Central memory CD8-positive, alpha-beta T cell (primary cell): ENCODE measurements around the gene RTP1.
"Not testable (repeated sequence)": the region's sequence is repeated elsewhere in the genome, so short reads cannot be mapped to it uniquely, and the experiment has no call there.

Experiments used
- ATAC-seq: fragments of 150-1000 bp; cut with Tn5 transposase; replicated peaks from 2 replicates; pipeline ENCODE4 v1.10.0; 2022; ENCODE audit warnings: mild to moderate bottlenecking, moderate FRiP score, moderate number of reproducible peaks; ENCODE audit not compliant: poor library complexity, severe bottlenecking; ENCODE audit errors: extremely low read depth
- DNase-seq, 2 donors: peaks; one replicate each; pipeline ENCODE4 v3.0.0; 2021; ENCODE audit warnings: low spot score in 2 of 2
- H3K27ac Mint-ChIP-seq: one replicate; pipeline ENCODE4 v1.8.0; 2022; ENCODE audit warnings: low read depth, mild to moderate bottlenecking, moderate library complexity, mixed read lengths
- H3K27me3 Mint-ChIP-seq: one replicate; pipeline ENCODE4 v1.8.0; 2022; ENCODE audit warnings: mixed read lengths
- H3K36me3 Mint-ChIP-seq: one replicate; pipeline ENCODE4 v1.8.0; 2022; ENCODE audit warnings: mild to moderate bottlenecking, moderate library complexity, mixed read lengths; ENCODE audit not compliant: insufficient read depth
- H3K4me1 Mint-ChIP-seq: one replicate; pipeline ENCODE4 v1.8.0; 2022; ENCODE audit warnings: mixed read lengths
- H3K4me3 Mint-ChIP-seq: one replicate; pipeline ENCODE4 v1.8.0; 2022; ENCODE audit warnings: mild to moderate bottlenecking, moderate library complexity, mixed read lengths
- H3K9me3 Mint-ChIP-seq: one replicate; pipeline ENCODE4 v1.8.0; 2022; ENCODE audit warnings: mixed read lengths

RTP1 gene

DNA sequence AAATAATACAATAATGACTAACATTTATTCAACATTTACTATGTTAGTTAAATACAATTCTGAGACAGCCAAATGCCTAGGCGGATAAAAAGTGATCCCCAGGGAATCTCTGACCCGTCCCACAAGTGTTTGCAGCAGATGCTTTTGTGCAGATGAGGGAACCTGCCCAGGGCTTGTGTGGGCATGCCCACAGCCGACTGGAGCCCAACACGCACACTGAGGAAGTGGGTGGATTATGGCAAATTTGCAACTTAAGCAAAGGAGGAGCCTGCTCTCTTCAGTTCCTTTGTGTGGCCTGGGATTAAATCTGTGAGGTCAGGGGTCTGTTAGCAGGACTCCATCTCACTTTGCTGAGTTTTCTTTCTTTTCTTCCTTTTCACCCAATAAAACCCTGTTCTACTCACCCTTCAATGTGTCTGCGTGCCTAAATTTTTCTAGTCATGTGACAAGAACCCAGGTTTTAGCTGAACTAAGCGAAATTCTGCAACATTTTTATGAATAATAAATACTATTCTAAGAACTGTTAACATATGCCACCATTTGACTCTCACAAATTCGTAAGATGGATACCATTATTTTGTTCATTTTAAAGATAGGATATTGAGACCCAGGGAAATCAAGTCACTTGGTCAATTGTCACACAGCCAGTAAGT, 13.9 kb upstream of the RTP1 start:
- H3K4me3 Mint-ChIP-seq: no peak overlapping the region
- H3K27ac Mint-ChIP-seq: no peak overlapping the region
- H3K27me3 Mint-ChIP-seq: peaks cover 58% of the 10 kb centered on the region
- no peaks in the 10 kb centered on the region for H3K4me1 Mint-ChIP-seq
- ATAC-seq (no peak), DNase-seq (no peak)
- no peaks in the 10 kb centered on the region for H3K9me3 Mint-ChIP-seq
- no peaks in the 10 kb centered on the region for H3K36me3 Mint-ChIP-seq

DNA sequence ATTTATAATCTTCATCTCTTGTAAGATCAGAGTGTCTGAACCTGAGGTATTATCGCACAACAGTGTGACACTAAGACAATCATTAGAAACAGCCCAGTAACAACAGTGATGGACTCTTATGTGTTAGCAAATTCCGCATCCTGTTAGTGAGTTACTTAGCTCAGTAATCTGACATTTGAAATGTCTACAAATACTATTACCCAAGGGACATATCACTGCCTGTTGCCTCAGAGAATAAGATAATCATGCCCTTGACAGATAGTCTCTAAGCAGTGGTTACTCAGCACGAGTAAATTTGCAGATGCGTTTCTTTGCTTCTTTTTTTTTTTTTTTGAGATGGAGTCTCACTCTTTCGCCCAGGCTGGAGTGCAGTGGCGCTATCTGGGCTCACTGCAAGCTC, 13.4 kb upstream of the RTP1 start:
- H3K4me1 Mint-ChIP-seq: peaks cover 2% of the 10 kb centered on the region
- H3K27ac Mint-ChIP-seq: no peak overlapping the region
- DNase-seq: no peak
- no peak for ATAC-seq
- H3K36me3 Mint-ChIP-seq: no peaks in the 10 kb centered on the region
- H3K9me3 Mint-ChIP-seq: no peaks in the 10 kb centered on the region
- peaks cover 56% of the 10 kb centered on the region for H3K27me3 Mint-ChIP-seq
- H3K4me3 Mint-ChIP-seq: no peak overlapping the region

DNA sequence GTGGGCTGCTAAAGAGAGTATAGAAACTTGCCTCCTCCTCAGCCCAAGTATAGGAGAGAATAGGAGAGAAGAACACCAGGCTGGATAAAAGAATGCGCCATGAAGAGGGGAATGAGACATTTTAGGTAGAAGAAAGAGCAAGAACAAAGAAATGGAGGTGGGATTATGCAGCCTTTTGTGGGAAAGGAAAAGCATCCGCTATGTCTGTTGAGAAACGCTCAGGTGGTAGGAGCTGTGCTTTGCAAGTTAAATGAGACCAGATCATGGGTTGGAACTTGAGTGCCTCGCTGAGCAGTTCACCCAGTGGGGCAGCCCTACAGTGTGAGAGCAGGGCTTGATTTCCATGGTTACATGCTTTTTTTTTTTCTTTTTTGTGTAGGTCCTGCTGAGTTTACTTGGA, 11.5 kb upstream of the RTP1 start:
- no peak for ATAC-seq

DNA sequence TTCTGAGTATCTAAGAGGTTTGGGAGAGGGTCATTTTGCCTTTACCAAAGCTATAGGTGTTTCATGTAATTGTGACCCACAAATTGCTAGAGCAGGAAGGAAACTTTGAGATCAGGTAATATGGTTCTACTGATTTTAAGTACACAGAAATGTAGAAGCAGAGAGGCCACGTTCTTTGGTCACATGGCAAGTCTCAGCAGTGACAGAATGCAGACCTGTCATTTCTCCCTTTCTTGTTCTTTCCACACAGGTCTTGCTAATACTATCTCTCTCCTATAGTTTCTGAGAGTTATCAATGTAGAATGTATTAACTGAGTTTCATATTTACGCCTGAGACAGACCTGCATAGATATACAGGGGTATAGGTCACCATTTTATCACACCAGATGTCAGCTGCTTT, 10.9 kb upstream of the RTP1 start:
- ATAC-seq (no peak), DNase-seq (no peak)
- Mint-ChIP-seq H3K9me3 (no peaks in the 10 kb centered on the region), H3K36me3 (no peaks in the 10 kb centered on the region), H3K4me1 (peaks cover 4% of the 10 kb centered on the region), H3K4me3 (no peak overlapping the region), H3K27me3 (peaks cover 55% of the 10 kb centered on the region), H3K27ac (no peak overlapping the region)

More for the DNA sequence above, 11.5 kb upstream of the RTP1 start:
- DNase-seq: no peak
- H3K4me3 Mint-ChIP-seq: no peak overlapping the region
- H3K27me3 Mint-ChIP-seq: peaks cover 55% of the 10 kb centered on the region
- H3K36me3 Mint-ChIP-seq: no peaks in the 10 kb centered on the region
- H3K4me1 Mint-ChIP-seq: peaks cover 4% of the 10 kb centered on the region
- H3K9me3 Mint-ChIP-seq: no peaks in the 10 kb centered on the region
- H3K27ac Mint-ChIP-seq: no peak overlapping the region

DNA sequence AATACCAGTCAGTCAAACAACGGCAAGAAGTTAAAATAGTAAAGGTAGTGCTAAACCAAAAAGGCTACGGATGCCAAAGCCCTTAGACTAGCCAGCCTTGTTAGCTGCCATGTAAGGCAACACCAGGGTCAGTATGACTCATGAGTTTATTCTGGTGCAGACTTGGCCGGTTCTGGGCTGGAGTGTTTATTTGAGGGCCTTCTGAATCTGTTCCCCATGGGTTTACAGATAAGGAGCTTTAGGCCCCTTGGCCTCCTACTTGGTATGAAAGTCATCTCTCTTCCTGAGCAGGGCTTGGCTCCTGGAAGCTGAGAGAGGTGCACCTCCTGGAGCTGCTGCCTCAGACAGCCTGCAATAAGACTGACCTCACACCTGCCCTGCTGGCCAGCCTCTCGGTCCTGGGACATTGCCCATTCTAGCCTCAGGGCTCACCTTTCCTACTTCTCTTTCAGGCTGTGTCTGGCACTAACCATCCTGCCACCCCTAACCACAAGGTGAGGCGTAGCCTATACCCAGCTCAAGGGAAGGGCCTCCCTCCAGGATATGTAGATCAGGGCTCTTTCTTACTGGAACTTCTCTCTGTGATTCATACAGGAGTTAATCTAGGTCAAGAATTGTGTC, 10.4 kb upstream of the RTP1 start:
- Mint-ChIP-seq H3K4me3 (no peak overlapping the region), H3K36me3 (no peaks in the 10 kb centered on the region), H3K9me3 (no peaks in the 10 kb centered on the region), H3K27ac (no peak overlapping the region), H3K4me1 (peaks cover 4% of the 10 kb centered on the region), H3K27me3 (peaks cover 55% of the 10 kb centered on the region)
- ATAC-seq (no peak), DNase-seq (no peak)

DNA sequence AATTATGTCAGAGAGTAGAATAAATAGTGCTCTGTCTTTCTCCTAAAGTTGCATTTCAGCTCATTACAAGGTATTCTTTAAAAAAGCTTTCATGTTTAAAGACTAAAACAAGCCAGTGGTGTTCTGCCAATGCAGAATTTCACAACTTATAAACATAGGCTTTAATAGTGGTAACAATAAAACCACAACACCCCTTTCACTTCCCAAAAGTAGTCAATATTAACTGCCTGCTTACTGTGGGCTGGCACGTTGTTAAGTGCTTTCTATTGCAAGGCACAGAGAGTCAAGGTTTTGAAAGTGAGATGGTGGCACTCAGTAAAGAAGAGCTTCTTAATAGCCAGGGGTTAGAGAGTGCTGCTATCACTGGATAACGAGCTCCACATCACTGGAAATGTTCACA, 8.4 kb upstream of the RTP1 start:
- Mint-ChIP-seq H3K9me3 (no peaks in the 10 kb centered on the region), H3K27me3 (peaks cover 49% of the 10 kb centered on the region), H3K27ac (no peak overlapping the region), H3K4me3 (no peak overlapping the region), H3K36me3 (no peaks in the 10 kb centered on the region), H3K4me1 (peaks cover 4% of the 10 kb centered on the region)
- ATAC-seq (no peak), DNase-seq (no peak)

DNA sequence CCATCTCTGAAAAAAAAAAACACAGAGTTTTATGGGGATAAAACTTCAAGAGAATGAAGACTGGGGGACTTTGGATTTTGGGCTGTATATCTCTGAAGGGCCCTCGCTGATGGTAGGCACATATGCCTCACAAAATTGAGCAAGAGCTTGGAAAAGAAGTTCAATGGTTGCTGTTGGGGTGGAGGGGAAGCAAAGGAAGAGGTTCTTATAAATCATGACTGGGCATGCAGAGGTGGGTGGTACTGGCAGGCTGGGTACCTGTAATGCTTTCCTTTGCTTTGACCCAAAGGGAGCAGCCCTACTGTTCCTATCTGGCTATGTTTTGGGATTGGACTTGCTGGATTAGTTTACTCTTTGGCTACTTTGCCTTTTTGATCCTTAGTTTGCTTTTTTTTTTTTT, 6.0 kb upstream of the RTP1 start:
- DNase-seq (no peak), ATAC-seq (no peak)
- Mint-ChIP-seq H3K36me3 (no peaks in the 10 kb centered on the region), H3K27me3 (peaks cover 66% of the 10 kb centered on the region), H3K4me1 (peaks cover 4% of the 10 kb centered on the region), H3K4me3 (no peak overlapping the region), H3K9me3 (no peaks in the 10 kb centered on the region), H3K27ac (no peak overlapping the region)

DNA sequence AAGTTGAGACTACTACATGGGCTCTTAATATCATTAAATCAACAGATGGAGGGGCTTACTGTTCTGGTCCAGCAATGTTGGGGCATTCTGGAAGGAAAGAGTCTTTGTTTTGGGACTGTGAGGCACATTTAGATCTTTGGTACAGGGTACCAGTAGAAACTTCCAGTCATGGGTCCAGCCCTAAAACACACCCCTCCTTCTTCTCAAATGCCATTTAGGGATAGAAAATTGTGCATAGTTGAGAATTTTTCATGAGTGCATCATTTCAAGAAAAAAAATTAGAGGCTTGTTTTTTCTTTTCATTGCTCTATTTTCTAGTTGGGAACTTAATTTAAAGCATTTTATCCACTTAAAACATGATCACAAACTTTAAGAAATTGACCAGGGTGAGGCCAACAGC, 4.1 kb upstream of the RTP1 start:
- H3K4me1 Mint-ChIP-seq: peaks cover 4% of the 10 kb centered on the region
- ATAC-seq (no peak), DNase-seq (no peak)
- no peak overlapping the region for H3K27ac Mint-ChIP-seq
- H3K9me3 Mint-ChIP-seq: no peaks in the 10 kb centered on the region
- H3K4me3 Mint-ChIP-seq: no peak overlapping the region
- no peaks in the 10 kb centered on the region for H3K36me3 Mint-ChIP-seq
- peaks cover 69% of the 10 kb centered on the region for H3K27me3 Mint-ChIP-seq

DNA sequence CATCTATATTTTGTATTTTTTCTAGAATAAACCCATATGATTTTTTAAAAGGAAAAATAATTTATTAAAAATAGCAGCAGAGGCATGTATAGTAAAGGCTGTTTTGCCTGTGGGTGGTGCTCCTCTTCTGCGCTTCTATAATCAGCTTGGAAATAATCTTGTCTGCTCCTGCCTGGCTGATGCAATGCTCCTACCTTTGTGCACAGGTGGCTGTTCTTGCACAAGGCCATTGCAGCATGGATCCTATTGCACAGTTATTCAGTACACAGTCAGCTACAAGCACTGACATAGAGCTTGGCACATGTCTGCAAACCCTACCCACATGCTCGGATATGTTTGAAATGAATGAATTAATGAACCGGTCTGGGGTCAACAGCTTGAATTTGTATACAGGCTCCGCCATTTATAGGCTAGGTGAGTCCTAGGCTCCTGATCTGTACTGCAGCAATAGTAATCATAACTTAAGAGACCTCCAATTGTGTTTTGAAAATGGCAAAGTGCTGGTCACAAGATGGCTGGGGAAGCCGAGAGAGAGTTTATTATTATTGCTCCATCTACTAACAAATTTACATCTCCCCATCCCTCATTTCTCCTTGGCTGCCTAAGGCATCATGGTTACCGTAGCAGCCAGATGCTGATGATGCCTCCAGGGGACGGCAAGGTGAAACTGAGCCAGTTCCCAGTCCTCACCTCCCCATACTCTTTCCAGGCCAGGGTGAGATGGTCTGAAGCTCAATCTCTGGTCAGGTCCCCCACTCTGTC, 532 bp upstream of the RTP1 start:
- Mint-ChIP-seq H3K4me3 (no peak overlapping the region), H3K27ac (no peak overlapping the region), H3K9me3 (no peaks in the 10 kb centered on the region), H3K4me1 (no peaks in the 10 kb centered on the region), H3K27me3 (peaks cover 48% of the 10 kb centered on the region), H3K36me3 (no peaks in the 10 kb centered on the region)
- no peak for DNase-seq
- no peak for ATAC-seq

DNA sequence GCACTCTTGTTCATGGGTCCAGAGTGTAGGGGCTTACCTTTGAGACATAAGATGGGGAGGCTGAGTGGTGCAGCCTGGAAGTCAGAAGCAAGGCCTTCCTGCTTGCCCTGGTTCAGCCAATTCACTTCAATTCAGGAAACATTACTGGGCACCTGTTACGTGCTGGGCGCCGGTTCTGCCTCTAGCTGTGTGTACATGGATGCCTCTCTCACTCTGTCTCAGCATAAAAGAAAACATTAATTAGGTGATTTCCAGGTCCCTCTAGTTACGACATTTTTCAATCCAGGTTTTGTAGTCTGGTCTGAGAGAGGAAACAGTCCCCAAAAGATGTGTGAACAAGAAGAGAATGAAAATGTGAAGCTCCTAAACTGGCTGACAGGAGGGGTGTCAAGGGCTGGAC, 1.2 kb downstream of the RTP1 start:
- Mint-ChIP-seq H3K4me3 (no peak overlapping the region), H3K36me3 (no peaks in the 10 kb centered on the region), H3K9me3 (no peaks in the 10 kb centered on the region), H3K27me3 (peaks cover 58% of the 10 kb centered on the region), H3K4me1 (no peaks in the 10 kb centered on the region), H3K27ac (no peak overlapping the region)
- no peak for DNase-seq
- no peak for ATAC-seq

DNA sequence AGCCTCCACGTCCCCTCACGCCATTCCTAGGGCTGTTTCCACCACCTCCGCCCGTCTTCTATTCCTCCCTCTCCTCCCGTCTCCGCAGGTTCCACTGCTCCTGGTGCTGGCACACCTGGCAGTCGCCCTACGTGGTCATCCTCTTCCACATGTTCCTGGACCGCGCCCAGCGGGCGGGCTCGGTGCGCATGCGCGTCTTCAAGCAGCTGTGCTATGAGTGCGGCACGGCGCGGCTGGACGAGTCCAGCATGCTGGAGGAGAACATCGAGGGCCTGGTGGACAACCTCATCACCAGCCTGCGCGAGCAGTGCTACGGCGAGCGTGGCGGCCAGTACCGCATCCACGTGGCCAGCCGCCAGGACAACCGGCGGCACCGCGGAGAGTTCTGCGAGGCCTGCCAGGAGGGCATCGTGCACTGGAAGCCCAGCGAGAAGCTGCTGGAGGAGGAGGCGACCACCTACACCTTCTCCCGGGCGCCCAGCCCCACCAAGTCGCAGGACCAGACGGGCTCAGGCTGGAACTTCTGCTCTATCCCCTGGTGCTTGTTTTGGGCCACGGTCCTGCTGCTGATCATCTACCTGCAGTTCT, 2.3 kb downstream of the RTP1 start:
- not testable (repeated sequence) for H3K4me1 Mint-ChIP-seq, H3K4me3 Mint-ChIP-seq, H3K9me3 Mint-ChIP-seq, H3K36me3 Mint-ChIP-seq, H3K27ac Mint-ChIP-seq, ATAC-seq, DNase-seq
- peaks cover 57% of the 10 kb centered on the region for H3K27me3 Mint-ChIP-seq

DNA sequence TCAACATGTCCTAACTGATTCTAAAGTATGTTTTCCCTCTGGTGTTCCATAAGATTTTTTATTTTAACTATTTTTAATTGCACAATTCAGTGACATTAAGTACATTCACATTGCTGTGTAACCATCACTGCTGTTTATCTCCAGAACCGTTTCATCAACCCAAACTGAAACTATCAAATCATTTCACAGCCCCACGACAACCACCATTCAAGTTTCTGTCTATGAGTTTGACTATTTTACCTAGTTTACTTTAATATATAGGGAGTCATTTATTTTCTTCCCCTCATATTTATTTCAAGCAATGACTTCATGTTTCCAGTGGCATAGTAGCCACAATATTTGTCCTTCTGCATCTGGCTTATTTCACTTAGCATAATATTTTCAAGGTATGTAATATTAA, 8.4 kb downstream of the RTP1 start:
- Mint-ChIP-seq H3K36me3 (no peaks in the 10 kb centered on the region), H3K4me1 (no peaks in the 10 kb centered on the region), H3K4me3 (no peak overlapping the region), H3K9me3 (no peaks in the 10 kb centered on the region), H3K27ac (no peak overlapping the region), H3K27me3 (peaks cover 50% of the 10 kb centered on the region)
- ATAC-seq: no peak
- DNase-seq: no peak

DNA sequence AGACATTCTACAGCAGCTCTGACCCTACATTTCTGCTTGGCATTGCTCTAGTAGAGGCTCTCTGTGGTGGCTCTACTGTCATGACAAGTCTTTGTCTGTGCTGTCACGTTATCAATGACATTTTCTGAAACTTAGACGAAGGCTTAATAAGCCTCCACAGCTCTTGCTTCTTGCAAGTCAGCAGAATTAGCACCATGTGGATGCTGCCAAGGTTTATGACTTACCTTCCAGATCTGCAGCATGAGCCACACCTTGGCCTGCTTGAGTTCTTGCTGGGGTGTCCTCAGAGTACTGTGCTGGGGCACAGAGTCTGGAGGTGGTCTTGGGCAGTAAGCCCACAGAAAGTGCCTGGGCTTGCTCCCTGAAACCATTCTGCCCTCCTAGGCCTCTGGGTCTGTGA, 9.8 kb downstream of the RTP1 start:
- H3K27me3 Mint-ChIP-seq: peaks cover 43% of the 10 kb centered on the region
- no peak overlapping the region for H3K27ac Mint-ChIP-seq
- DNase-seq (no peak), ATAC-seq (no peak)
- H3K4me1 Mint-ChIP-seq: no peaks in the 10 kb centered on the region
- no peaks in the 10 kb centered on the region for H3K9me3 Mint-ChIP-seq
- H3K36me3 Mint-ChIP-seq: no peaks in the 10 kb centered on the region
- H3K4me3 Mint-ChIP-seq: no peak overlapping the region
